ENCODE data around the gene IFI30.

Gene IFI30

GRCh38 chr19:18225355-18225701 is 51.7 kb downstream of the IFI30 start:
- TF ChIP-seq ZNF274 (IDR thresholded peaks at IDR 0.05; ENCODE audit: low read depth, low read length) (no peak), YY1 (IDR thresholded peaks at IDR 0.05; ENCODE audit: insufficient read depth, insufficient read length) (no peak), SUZ12 (IDR thresholded peaks at IDR 0.05; ENCODE audit: extremely low read depth, insufficient read depth, insufficient read length) (no peak)

GRCh38 chr19:18225702-18226468 is 52.3 kb downstream of the IFI30 start, which contains the start of gene PDE4C:
TSS of gene PDE4C (minus strand) at chr19:18226438. CDS start at chr19:18226415, 23 bp downstream.
- Histone ChIP-seq H3K4me1 (ENCODE audit: insufficient read depth, insufficient read length) (peaks cover 14% of the 10 kb centered on the region), H3K27me3 (ENCODE audit: insufficient read depth, insufficient read length) (peaks cover 38% of the 10 kb centered on the region), H3K9me3 (ENCODE audit: insufficient read depth, low read length) (no peaks in the 10 kb centered on the region), H3K9ac (ENCODE audit: insufficient read length, low read depth) (peak within 1 kb of the TSS; percentile 90), H3K36me3 (ENCODE audit: insufficient read depth, insufficient read length, low read length) (no peaks in the 10 kb centered on the region), H3K4me3 (ENCODE audit: insufficient read length, low read depth) (peak within 1 kb of the TSS; percentile 95)
- no peak for DNase-seq (ENCODE audit: low read depth, low spot score)
- TF ChIP-seq SUZ12 (IDR thresholded peaks at IDR 0.05; ENCODE audit: extremely low read depth, insufficient read depth, insufficient read length) (no peak), YY1 (IDR thresholded peaks at IDR 0.05; ENCODE audit: insufficient read depth, insufficient read length) (no peak), ZNF274 (IDR thresholded peaks at IDR 0.05; ENCODE audit: low read depth, low read length) (no peak)

More at GRCh38 chr19:18225355-18225701, 51.7 kb downstream of the IFI30 start:
- no peaks in the 10 kb centered on the region for H3K36me3 ChIP-seq (ENCODE audit: insufficient read depth, insufficient read length, low read length)
- peaks cover 38% of the 10 kb centered on the region for H3K27me3 ChIP-seq (ENCODE audit: insufficient read depth, insufficient read length)
- H3K9ac ChIP-seq (ENCODE audit: insufficient read length, low read depth) = peak overlapping the region; percentile 90
- H3K4me3 ChIP-seq (ENCODE audit: insufficient read length, low read depth) = peak overlapping the region; percentile 95
- H3K9me3 ChIP-seq (ENCODE audit: insufficient read depth, low read length) = no peaks in the 10 kb centered on the region
- no peak for DNase-seq (ENCODE audit: low read depth, low spot score)
- H3K4me1 ChIP-seq (ENCODE audit: insufficient read depth, insufficient read length) = peaks cover 15% of the 10 kb centered on the region

GRCh38 chr19:18226956-18227780 is 53.6 kb downstream of the IFI30 start:
- no peak overlapping the region for H3K9ac ChIP-seq (ENCODE audit: insufficient read length, low read depth)
- no peak overlapping the region for H3K4me3 ChIP-seq (ENCODE audit: insufficient read length, low read depth)
- no peaks in the 10 kb centered on the region for H3K9me3 ChIP-seq (ENCODE audit: insufficient read depth, low read length)
- peaks cover 38% of the 10 kb centered on the region for H3K27me3 ChIP-seq (ENCODE audit: insufficient read depth, insufficient read length)
- no peak for DNase-seq (ENCODE audit: low read depth, low spot score)
- H3K36me3 ChIP-seq (ENCODE audit: insufficient read depth, insufficient read length, low read length) = no peaks in the 10 kb centered on the region
- peaks cover 22% of the 10 kb centered on the region for H3K4me1 ChIP-seq (ENCODE audit: insufficient read depth, insufficient read length)
- TF ChIP-seq ZNF274 (IDR thresholded peaks at IDR 0.05; ENCODE audit: low read depth, low read length) (no peak), YY1 (IDR thresholded peaks at IDR 0.05; ENCODE audit: insufficient read depth, insufficient read length) (no peak), SUZ12 (IDR thresholded peaks at IDR 0.05; ENCODE audit: extremely low read depth, insufficient read depth, insufficient read length) (no peak)

Data from NT2/D1 (cell line).